SK-N-SH treated with all-trans-retinoic acid at 6 μM for 48 hours (cell line): ENCODE data around the gene TAF3.

ENCODE experiments used
- ATAC-seq: fragments of 200-7000 bp; cut with Tn5 transposase; 3 replicates; pipeline ENCODE4 v1.9.1; 2020; ENCODE audit warnings: mild to moderate bottlenecking, moderate library complexity
- ARNTL ChIP-seq: fragments of 450-650 bp; formaldehyde crosslinking; IDR thresholded peaks from 2 replicates; pipeline ENCODE4 v1.5.0; 2020; ENCODE audit warnings: low read depth, mild to moderate bottlenecking, moderate library complexity, borderline replicate concordance
- BACH2 ChIP-seq: fragments of 250-450 bp; sonication (Bioruptor Pico); IDR thresholded peaks from 2 replicates; pipeline ENCODE4 v1.9.0; 2021; ENCODE audit warnings: mild to moderate bottlenecking, borderline replicate concordance
- CREB5 ChIP-seq: fragments of 250-450 bp; sonication (Bioruptor Pico); IDR thresholded peaks from 2 replicates; pipeline ENCODE4 v1.5.1; 2020; ENCODE audit warnings: low read depth, mild to moderate bottlenecking, moderate library complexity
- CSDC2 ChIP-seq: fragments of 250-450 bp; sonication (Bioruptor Pico); IDR thresholded peaks from 2 replicates; pipeline ENCODE4 v1.5.0; 2020; ENCODE audit warnings: mild to moderate bottlenecking, moderate library complexity
- CSRNP3 ChIP-seq: fragments of 250-450 bp; sonication (Bioruptor Pico); IDR thresholded peaks from 2 replicates; pipeline ENCODE4 v1.5.1; 2021; ENCODE audit warnings: mild to moderate bottlenecking, moderate library complexity
- ESRRG ChIP-seq: fragments of 250-450 bp; sonication (Bioruptor Pico); IDR thresholded peaks from 2 replicates; pipeline ENCODE4 v1.6.1; 2021; ENCODE audit warnings: mild to moderate bottlenecking
- GLIS3 ChIP-seq: fragments of 250-450 bp; sonication (Bioruptor Pico); IDR thresholded peaks from 2 replicates; pipeline ENCODE4 v1.5.0; 2020; ENCODE audit warnings: mild to moderate bottlenecking, moderate library complexity
- ISL1 ChIP-seq: fragments of 250-450 bp; sonication (Bioruptor Pico); IDR thresholded peaks from 2 replicates; pipeline ENCODE4 v2.1.2; 2022; ENCODE audit warnings: mild to moderate bottlenecking, moderate library complexity
- PATZ1 ChIP-seq: fragments of 250-450 bp; sonication (Bioruptor Pico); IDR thresholded peaks from 2 replicates; pipeline ENCODE4 v1.8.0; 2020; ENCODE audit warnings: mild to moderate bottlenecking, moderate library complexity, borderline replicate concordance
- POU6F1 ChIP-seq: fragments of 250-450 bp; sonication (Bioruptor Pico); IDR thresholded peaks from 2 replicates; pipeline ENCODE4 v1.8.0; 2021; ENCODE audit warnings: low read depth, mild to moderate bottlenecking, moderate library complexity, borderline replicate concordance
- PPARA ChIP-seq: fragments of 250-450 bp; sonication (Bioruptor Pico); IDR thresholded peaks from 2 replicates; pipeline ENCODE4 v1.5.0; 2020; ENCODE audit warnings: mild to moderate bottlenecking, borderline replicate concordance
- RARB ChIP-seq: fragments of 250-450 bp; sonication (Bioruptor Pico); IDR thresholded peaks from 2 replicates; pipeline ENCODE4 v1.8.0; 2021; ENCODE audit warnings: mild to moderate bottlenecking, moderate library complexity
- SNAI2 ChIP-seq: fragments of 250-450 bp; sonication (Bioruptor Pico); IDR thresholded peaks from 2 replicates; pipeline ENCODE4 v1.5.0; 2020; ENCODE audit warnings: mild to moderate bottlenecking, moderate library complexity
- TCF4 ChIP-seq: fragments of 250-450 bp; sonication (Bioruptor Pico); IDR thresholded peaks from 2 replicates; pipeline ENCODE4 v1.8.0; 2021; ENCODE audit warnings: mild to moderate bottlenecking, moderate library complexity, borderline replicate concordance
- TOX ChIP-seq: fragments of 250-450 bp; sonication (Bioruptor Pico); IDR thresholded peaks from 2 replicates; pipeline ENCODE4 v1.8.0; 2021; ENCODE audit warnings: mild to moderate bottlenecking, moderate library complexity, borderline replicate concordance
- TSHZ2 ChIP-seq: fragments of 250-450 bp; sonication (Bioruptor Pico); IDR thresholded peaks from 2 replicates; pipeline ENCODE4 v1.5.0; 2020; ENCODE audit warnings: mild to moderate bottlenecking, moderate library complexity
- ZC3H10 ChIP-seq: fragments of 250-450 bp; sonication (Bioruptor Pico); IDR thresholded peaks from 2 replicates; pipeline ENCODE4 v1.5.1; 2021; ENCODE audit warnings: mild to moderate bottlenecking, moderate library complexity
- ZFP3 ChIP-seq: fragments of 250-450 bp; sonication (Bioruptor Pico); IDR thresholded peaks from 2 replicates; pipeline ENCODE4 v1.5.0; 2020; ENCODE audit warnings: mild to moderate bottlenecking, moderate library complexity
- ZFP30 ChIP-seq: fragments of 450-650 bp; formaldehyde crosslinking; IDR thresholded peaks from 2 replicates; pipeline ENCODE4 v1.5.0; 2022; ENCODE audit warnings: mild to moderate bottlenecking, moderate library complexity
- ZNF565 ChIP-seq: fragments of 450-650 bp; formaldehyde crosslinking; conservative IDR thresholded peaks from 2 replicates; pipeline ENCODE4 v1.5.0; 2020; ENCODE audit warnings: low read depth, mild to moderate bottlenecking, moderate library complexity
- ZNF70 ChIP-seq: fragments of 450-650 bp; formaldehyde crosslinking; IDR thresholded peaks from 2 replicates; pipeline ENCODE4 v1.5.0; 2020; ENCODE audit warnings: mild to moderate bottlenecking, moderate library complexity
- ZNF8 ChIP-seq: fragments of 450-650 bp; formaldehyde crosslinking; IDR thresholded peaks from 2 replicates; pipeline ENCODE4 v1.5.0; 2020; ENCODE audit warnings: mild to moderate bottlenecking, moderate library complexity

The TAF3 gene

GRCh38 chr10:7945034-7945433, 126.7 kb downstream of the TAF3 start:
- TF ChIP-seq ZFP30 (CRISPR knock-in tag) (no peak), TSHZ2 (no peak), SNAI2 (no peak), ARNTL (CRISPR knock-in tag) (no peak), ISL1 (no peak), CREB5 (no peak), CSRNP3 (CRISPR knock-in tag) (no peak), ZNF8 (CRISPR knock-in tag) (no peak), GLIS3 (CRISPR knock-in tag) (no peak), ZNF565 (CRISPR knock-in tag) (no peak), TOX (CRISPR knock-in tag) (no peak), ZNF70 (no peak), TCF4 (CRISPR knock-in tag) (no peak), ZC3H10 (CRISPR knock-in tag) (no peak), BACH2 (CRISPR knock-in tag) (no peak), PPARA (CRISPR knock-in tag) (no peak), POU6F1 (no peak), ZFP3 (CRISPR knock-in tag) (no peak)
- ATAC-seq, result no peak

- no peak for ATAC-seq
These were observed 127.3 kb downstream of the TAF3 start for GRCh38 chr10:7945469-7946187.

More at GRCh38 chr10:7945469-7946187, 127.3 kb downstream of the TAF3 start:
- TF ChIP-seq ZNF8 (CRISPR knock-in tag), result no peak
- TF ChIP-seq ZC3H10 (CRISPR knock-in tag), result no peak
- no peak for TF ChIP-seq TCF4 (CRISPR knock-in tag)
- no peak for TF ChIP-seq ZFP30 (CRISPR knock-in tag)
- TF ChIP-seq ZNF565 (CRISPR knock-in tag), result no peak
- TF ChIP-seq CSDC2, result no peak
- TF ChIP-seq CSRNP3 (CRISPR knock-in tag), result no peak
- TF ChIP-seq GLIS3 (CRISPR knock-in tag), result no peak
- TF ChIP-seq RARB (CRISPR knock-in tag), result no peak
- TF ChIP-seq PPARA (CRISPR knock-in tag), result no peak
- TF ChIP-seq ZFP3 (CRISPR knock-in tag), result no peak
- no peak for TF ChIP-seq TOX (CRISPR knock-in tag)
- no peak for TF ChIP-seq ESRRG
- no peak for TF ChIP-seq TSHZ2
- no peak for TF ChIP-seq CREB5
- TF ChIP-seq PATZ1 (CRISPR knock-in tag), result no peak
